Ishikawa (cell line): ENCODE measurements around the gene LCLAT1.

Experiments used
- CREB1 ChIP-seq: IDR thresholded peaks from 2 replicates; pipeline ENCODE4 v1.6.1; 2012; ENCODE audit warnings: low read depth
- EP300 ChIP-seq: IDR thresholded peaks from 2 replicates; pipeline ENCODE4 v1.6.1; 2012; ENCODE audit warnings: borderline replicate concordance
- FOXM1 ChIP-seq: IDR thresholded peaks from 2 replicates; pipeline ENCODE4 v1.6.1; 2012; ENCODE audit warnings: low read depth, borderline replicate concordance
- NFIC ChIP-seq: IDR thresholded peaks from 2 replicates; pipeline ENCODE4 v1.6.1; 2012
- TAF1 ChIP-seq: IDR thresholded peaks from 2 replicates; pipeline ENCODE4 v1.6.1; 2012; ENCODE audit warnings: low read depth, mild to moderate bottlenecking
- YY1 ChIP-seq: IDR thresholded peaks from 2 replicates; pipeline ENCODE4 v1.6.1; 2012; ENCODE audit warnings: low read depth
- ZBTB7A ChIP-seq: IDR thresholded peaks from 2 replicates; pipeline ENCODE4 v1.6.1; 2012; ENCODE audit warnings: low read depth
- TF ChIP-seq, protein P1 (sequence below): IDR thresholded peaks from 2 replicates; pipeline ENCODE4 v1.6.1; 2012
- TF ChIP-seq, protein P2 (sequence below): IDR thresholded peaks from 2 replicates; pipeline ENCODE4 v1.6.1; 2012

DNA sequence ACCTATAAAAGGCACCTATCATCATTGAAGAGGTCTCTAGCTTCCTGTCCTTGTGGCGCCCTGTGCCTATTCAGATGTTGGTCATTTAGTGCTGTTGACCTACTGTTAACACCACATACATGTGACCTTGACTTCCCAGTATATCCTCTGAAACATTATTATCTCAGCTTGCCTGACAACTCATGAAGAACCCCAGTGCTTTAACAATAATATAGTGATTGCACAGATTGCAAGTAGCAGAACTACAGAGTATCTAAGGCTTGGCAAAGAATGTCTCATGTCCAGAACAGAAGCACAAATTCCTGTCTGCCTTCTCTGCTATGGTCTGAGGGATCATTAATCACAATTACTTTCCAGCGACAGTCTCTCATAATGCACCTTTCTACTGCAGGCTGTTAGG is 165.3 kb downstream of the LCLAT1 start:
- TF ChIP-seq FOXM1 (no peak), EP300 (no peak), NFIC (no peak), CREB1 (no peak), TAF1 (no peak), YY1 (no peak), ZBTB7A (no peak)
- TF ChIP-seq, protein P1, sequence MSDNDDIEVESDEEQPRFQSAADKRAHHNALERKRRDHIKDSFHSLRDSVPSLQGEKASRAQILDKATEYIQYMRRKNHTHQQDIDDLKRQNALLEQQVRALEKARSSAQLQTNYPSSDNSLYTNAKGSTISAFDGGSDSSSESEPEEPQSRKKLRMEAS = no peak
- TF ChIP-seq, protein P2, sequence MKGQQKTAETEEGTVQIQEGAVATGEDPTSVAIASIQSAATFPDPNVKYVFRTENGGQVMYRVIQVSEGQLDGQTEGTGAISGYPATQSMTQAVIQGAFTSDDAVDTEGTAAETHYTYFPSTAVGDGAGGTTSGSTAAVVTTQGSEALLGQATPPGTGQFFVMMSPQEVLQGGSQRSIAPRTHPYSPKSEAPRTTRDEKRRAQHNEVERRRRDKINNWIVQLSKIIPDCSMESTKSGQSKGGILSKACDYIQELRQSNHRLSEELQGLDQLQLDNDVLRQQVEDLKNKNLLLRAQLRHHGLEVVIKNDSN = no peak
